Caco-2 (cell line): Measurements from ENCODE around the gene NEDD9. TPM values are rescaled to one million over a fixed set of nuclear protein-coding genes. Genes with fewer than 3 reads are reported as not detected.
A peak's percentile ranks its signal among the peaks of the same experiment; 100 is the strongest.

Experiments
- BruUV-seq: library from RNA; stranded (reverse); fragments of 400-500 nt; replicated peaks from 2 replicates; lab custom pipeline; 2021; lab: Mats Ljungman, UMichigan
- CTCF ChIA-PET: fragments of 300-600 bp; sonication (Branson Sonifier 250); formaldehyde crosslinking; loops from one replicate; lab custom pipeline; 2022; ENCODE audit warnings: antibody characterized with exemption; lab: Charles Lee
- POLR2A ChIA-PET: fragments of 300-600 bp; sonication (Branson Sonifier 250); formaldehyde crosslinking; loops from one replicate; lab custom pipeline; 2022; ENCODE audit warnings: antibody characterized with exemption; lab: Charles Lee
- DNase-seq, 2 experiments: peaks; one replicate each; pipeline versions ENCODE4 v3.0.0 to v3.0.0-alpha.2; 2020 to 2022
- H3K27me3 ChIP-seq: replicated peaks from 2 replicates; pipeline ENCODE4 v1.6.0; 2011; ENCODE audit warnings: low read length; ENCODE audit not compliant: control insufficient read depth, insufficient read depth
- H3K36me3 ChIP-seq: 2 replicates; pipeline ENCODE4 v1.5.1; 2011; ENCODE audit warnings: low read length; ENCODE audit not compliant: control insufficient read depth, insufficient read depth
- H3K4me1 ChIP-seq: fragments of 250-450 bp; sonication (Bioruptor Pico); 2 replicates; pipeline ENCODE4 v1.5.1; 2020; ENCODE audit warnings: mild to moderate bottlenecking
- H3K4me3 ChIP-seq: 2 replicates; pipeline ENCODE4 v1.5.1; 2011; ENCODE audit warnings: low read depth, mild to moderate bottlenecking, control low read depth, low read length
- H3K9me3 ChIP-seq: fragments of 250-450 bp; sonication (Bioruptor Pico); 2 replicates; pipeline ENCODE4 v1.5.1; 2020; ENCODE audit warnings: mild to moderate bottlenecking, moderate library complexity
- H3K27ac Mint-ChIP-seq: one replicate; pipeline ENCODE4 v1.8.0; 2022; ENCODE audit warnings: mixed read lengths; ENCODE audit not compliant: unreplicated experiment
- H3K27me3 Mint-ChIP-seq: one replicate; pipeline ENCODE4 v1.8.0; 2022; ENCODE audit warnings: mixed read lengths; ENCODE audit not compliant: insufficient read depth, unreplicated experiment
- H3K36me3 Mint-ChIP-seq: one replicate; pipeline ENCODE4 v1.8.0; 2022; ENCODE audit warnings: mild to moderate bottlenecking, mixed read lengths; ENCODE audit not compliant: insufficient read depth, unreplicated experiment
- H3K4me1 Mint-ChIP-seq: one replicate; pipeline ENCODE4 v1.8.0; 2022; ENCODE audit warnings: low read depth, mixed read lengths; ENCODE audit not compliant: unreplicated experiment
- H3K4me3 Mint-ChIP-seq: one replicate; pipeline ENCODE4 v1.8.0; 2022; ENCODE audit warnings: mild to moderate bottlenecking, moderate library complexity, mixed read lengths; ENCODE audit not compliant: unreplicated experiment
- H3K9me3 Mint-ChIP-seq: one replicate; pipeline ENCODE4 v1.8.0; 2022; ENCODE audit warnings: mixed read lengths; ENCODE audit not compliant: unreplicated experiment
- intact Hi-C: fragments of 100-400 bp; cut with micrococcal nuclease; formaldehyde crosslinking; loops from one replicate; pipeline ENCODE4 v1.10.0; 2022; ENCODE audit not compliant: unreplicated experiment
- total RNA-seq: library from RNA; stranded (reverse); gene quantifications from 2 replicates; pipeline ENCODE4 v1.2.3, GENCODE V29; 2022
- TF ChIP-seq, protein P1 (sequence below), 2 experiments: fragments of 200-600 bp in 1 of 2; IDR thresholded peaks; 1 replicate in 1 of 2; 2 replicates in 1 of 2; pipeline versions ENCODE4 v1.5.1 to v1.8.0; 2011 to 2022; ENCODE audit warnings: antibody characterized with exemption in 1 of 2, control low read depth in 1 of 2, inconsistent platforms in 1 of 2, low read depth in 1 of 2, low read length in 1 of 2, mild to moderate bottlenecking in 1 of 2, moderate library complexity in 1 of 2; ENCODE audit not compliant: insufficient read depth in 1 of 2, severe bottlenecking in 1 of 2, unreplicated experiment in 1 of 2

NEDD9 gene
- total RNA-seq, 1 experiment from 2014 or later: 36.2 TPM

GRCh38 chr6:11200356-11200755 is 32.1 kb downstream of the NEDD9 start:
- H3K36me3 ChIP-seq: no peaks in the 10 kb centered on the region; the same call in 1 of the 2 replicates
- CTCF ChIA-PET: no interaction called here
- peaks cover 93% of the 10 kb centered on the region for H3K36me3 Mint-ChIP-seq
- TF ChIP-seq, protein P1, sequence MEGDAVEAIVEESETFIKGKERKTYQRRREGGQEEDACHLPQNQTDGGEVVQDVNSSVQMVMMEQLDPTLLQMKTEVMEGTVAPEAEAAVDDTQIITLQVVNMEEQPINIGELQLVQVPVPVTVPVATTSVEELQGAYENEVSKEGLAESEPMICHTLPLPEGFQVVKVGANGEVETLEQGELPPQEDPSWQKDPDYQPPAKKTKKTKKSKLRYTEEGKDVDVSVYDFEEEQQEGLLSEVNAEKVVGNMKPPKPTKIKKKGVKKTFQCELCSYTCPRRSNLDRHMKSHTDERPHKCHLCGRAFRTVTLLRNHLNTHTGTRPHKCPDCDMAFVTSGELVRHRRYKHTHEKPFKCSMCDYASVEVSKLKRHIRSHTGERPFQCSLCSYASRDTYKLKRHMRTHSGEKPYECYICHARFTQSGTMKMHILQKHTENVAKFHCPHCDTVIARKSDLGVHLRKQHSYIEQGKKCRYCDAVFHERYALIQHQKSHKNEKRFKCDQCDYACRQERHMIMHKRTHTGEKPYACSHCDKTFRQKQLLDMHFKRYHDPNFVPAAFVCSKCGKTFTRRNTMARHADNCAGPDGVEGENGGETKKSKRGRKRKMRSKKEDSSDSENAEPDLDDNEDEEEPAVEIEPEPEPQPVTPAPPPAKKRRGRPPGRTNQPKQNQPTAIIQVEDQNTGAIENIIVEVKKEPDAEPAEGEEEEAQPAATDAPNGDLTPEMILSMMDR (IDR thresholded peaks at IDR 0.05; ENCODE audit: insufficient read depth in 1 of 2, low read depth in 1 of 2, low read length in 1 of 2, severe bottlenecking in 1 of 2, unreplicated experiment in 1 of 2): no peak
- no peaks in the 10 kb centered on the region for H3K9me3 ChIP-seq
- POLR2A ChIA-PET: no interaction called here
- no peak overlapping the region for H3K4me3 Mint-ChIP-seq
- H3K4me1 Mint-ChIP-seq: peaks cover 25% of the 10 kb centered on the region
- no peaks in the 10 kb centered on the region for H3K9me3 Mint-ChIP-seq
- no TSS peak for BruUV-seq
- no peaks in the 10 kb centered on the region for H3K27me3 Mint-ChIP-seq
- intact Hi-C loops: no loop called here
- H3K27ac Mint-ChIP-seq: peak overlapping the region; percentile 38
- no peaks in the 10 kb centered on the region for H3K27me3 ChIP-seq
- no peak for DNase-seq
- peaks cover 27% of the 10 kb centered on the region for H3K4me1 ChIP-seq
- H3K4me3 ChIP-seq: no peak overlapping the region

GRCh38 chr6:11198663-11199603 is 33.5 kb downstream of the NEDD9 start:
- Mint-ChIP-seq H3K9me3 (no peaks in the 10 kb centered on the region), H3K27ac (peak overlapping the region; percentile 40), H3K27me3 (no peaks in the 10 kb centered on the region), H3K36me3 (peaks cover 98% of the 10 kb centered on the region), H3K4me1 (peaks cover 32% of the 10 kb centered on the region), H3K4me3 (no peak overlapping the region)
- CTCF ChIA-PET: no interaction called here
- POLR2A ChIA-PET: interaction anchor here (0.7 kb wide), 1 partner anchor 34 kb away, joined by 3 read pairs; the partner anchor contains the start of gene NEDD9
- TF ChIP-seq, protein P1 (IDR thresholded peaks at IDR 0.05; ENCODE audit: insufficient read depth in 1 of 2, low read depth in 1 of 2, low read length in 1 of 2, severe bottlenecking in 1 of 2, unreplicated experiment in 1 of 2): no peak
- no peaks in the 10 kb centered on the region; the same call in 1 of the 2 replicates for H3K36me3 ChIP-seq
- H3K9me3 ChIP-seq: no peaks in the 10 kb centered on the region
- H3K4me1 ChIP-seq: peaks cover 27% of the 10 kb centered on the region
- no peak overlapping the region for H3K4me3 ChIP-seq
- DNase-seq: no peak
- intact Hi-C loops: no loop called here
- no peaks in the 10 kb centered on the region for H3K27me3 ChIP-seq
- no TSS peak for BruUV-seq

- no peak overlapping the region for H3K4me3 ChIP-seq
- H3K27me3 ChIP-seq: no peaks in the 10 kb centered on the region
- H3K27ac Mint-ChIP-seq: peak overlapping the region; percentile 40
- peaks cover 27% of the 10 kb centered on the region for H3K4me1 ChIP-seq
- H3K4me1 Mint-ChIP-seq: peaks cover 32% of the 10 kb centered on the region
- intact Hi-C loops: no loop called here
- no peak overlapping the region for H3K4me3 Mint-ChIP-seq
- H3K27me3 Mint-ChIP-seq: no peaks in the 10 kb centered on the region
- no TSS peak for BruUV-seq
- H3K36me3 ChIP-seq: peaks cover 1% of the 10 kb centered on the region; the same call in 1 of the 2 replicates
- ChIA-PET POLR2A (no interaction called here), CTCF (no interaction called here)
- H3K36me3 Mint-ChIP-seq: peaks cover 98% of the 10 kb centered on the region
- no peaks in the 10 kb centered on the region for H3K9me3 Mint-ChIP-seq
- no peak for DNase-seq
- TF ChIP-seq, protein P1 (IDR thresholded peaks at IDR 0.05; ENCODE audit: insufficient read depth in 1 of 2, low read depth in 1 of 2, low read length in 1 of 2, severe bottlenecking in 1 of 2, unreplicated experiment in 1 of 2): no peak
- H3K9me3 ChIP-seq: no peaks in the 10 kb centered on the region
Observed at GRCh38 chr6:11197850-11198249, 34.6 kb downstream of the NEDD9 start.
